Measurements from ENCODE around the gene ELMOD1.
"Not testable (repeated sequence)": the region's sequence is repeated elsewhere in the genome, so short reads cannot be mapped to it uniquely, and the experiment has no call there.

Gene ELMOD1

GRCh38 chr11:107590460-107591377 is at the start of gene ELMOD1:
ELMOD1 (plus strand) TSS chr11:107591147; CDS start chr11:107618190, 27,043 bp downstream.
- peak; percentile 24 for DNase-seq (ENCODE audit: low read depth)

DNA sequence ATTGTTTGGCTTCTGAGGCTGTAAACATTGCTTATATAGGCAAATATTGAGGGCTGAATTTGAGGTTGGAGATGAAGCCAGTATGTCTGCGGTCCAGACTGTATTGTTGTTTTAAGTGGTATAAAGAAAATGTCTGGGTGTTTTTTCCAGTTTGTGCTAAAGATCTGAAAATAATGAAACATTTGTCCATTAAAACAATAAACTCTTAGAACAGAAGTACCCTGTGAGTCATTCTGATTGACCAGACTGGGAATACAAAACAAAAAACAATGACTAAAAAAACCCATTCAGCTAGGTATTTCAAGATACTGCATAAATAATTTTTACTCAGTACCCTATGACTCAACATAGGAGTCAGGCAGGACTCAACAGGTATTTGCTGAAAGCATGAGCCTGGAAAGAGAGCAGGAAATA is 45.8 kb upstream of the ELMOD1 start:
- DNase-seq (ENCODE audit: low read depth), result no peak

GRCh38 chr11:107547961-107548360 is 43.0 kb upstream of the ELMOD1 start:
- DNase-seq (ENCODE audit: low read depth), result no peak

DNA sequence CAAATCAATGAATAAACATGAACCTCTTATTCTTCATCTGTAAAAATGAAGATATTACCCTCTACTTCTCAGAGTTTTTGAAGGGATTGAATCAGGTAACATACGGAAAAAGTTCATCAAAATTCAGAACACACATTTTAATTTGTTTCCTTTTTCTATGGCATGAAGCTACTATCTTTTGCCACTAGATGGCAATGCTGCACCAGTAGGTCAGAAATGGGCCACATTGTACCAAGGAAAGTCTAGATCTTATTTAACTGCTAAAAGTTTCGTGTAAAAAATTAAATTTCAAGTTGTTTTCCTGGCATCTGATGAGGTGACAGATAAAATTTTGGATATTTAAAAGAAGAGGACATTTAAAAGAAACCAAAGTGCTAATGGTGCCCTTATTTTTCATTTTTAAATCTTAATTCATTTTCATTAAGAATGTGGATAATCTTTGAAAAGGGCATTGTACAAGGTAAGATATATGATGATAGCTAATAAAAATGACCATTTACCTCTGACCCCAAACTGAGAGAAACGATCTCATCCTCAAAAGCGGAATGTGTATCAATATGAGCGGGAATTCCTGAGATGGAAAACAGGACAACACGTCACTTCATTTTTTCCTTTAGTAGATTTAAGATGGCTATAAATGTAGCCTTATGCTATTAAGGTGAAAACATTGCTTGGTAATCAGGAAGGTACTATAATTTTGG is 41.5 kb upstream of the ELMOD1 start:
- DNase-seq (ENCODE audit: low read depth), result no peak

- no peak for DNase-seq (ENCODE audit: low read depth)
Observed at GRCh38 chr11:107549954-107550285, 41.0 kb upstream of the ELMOD1 start.

- no peak for DNase-seq (ENCODE audit: low read depth)
Observed at GRCh38 chr11:107550304-107550703, 40.6 kb upstream of the ELMOD1 start.

DNA sequence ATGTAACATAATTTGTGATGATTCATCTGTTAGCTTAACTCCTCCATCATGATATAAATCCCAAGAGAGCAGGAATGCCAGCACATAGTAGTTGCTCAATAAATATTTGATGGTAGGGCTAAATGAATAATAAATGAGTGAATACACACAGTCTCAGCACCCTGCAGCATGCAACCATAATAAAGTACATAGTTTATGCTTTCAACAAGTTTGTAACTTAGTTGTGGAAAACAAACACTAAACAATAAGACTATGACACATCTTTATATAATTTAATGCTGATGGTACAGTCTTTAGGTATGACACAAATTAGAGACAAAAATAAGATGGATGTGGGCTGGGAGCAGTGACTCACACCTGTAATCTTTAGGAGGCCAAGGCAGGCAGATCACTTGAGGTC is 29.3 kb upstream of the ELMOD1 start:
- no peak for DNase-seq (ENCODE audit: low read depth)

GRCh38 chr11:107562647-107563208 is 28.2 kb upstream of the ELMOD1 start:
- DNase-seq (ENCODE audit: low read depth), result no peak

- no peak for DNase-seq (ENCODE audit: low read depth)
Observed at GRCh38 chr11:107563702-107564101, 27.2 kb upstream of the ELMOD1 start.

DNA sequence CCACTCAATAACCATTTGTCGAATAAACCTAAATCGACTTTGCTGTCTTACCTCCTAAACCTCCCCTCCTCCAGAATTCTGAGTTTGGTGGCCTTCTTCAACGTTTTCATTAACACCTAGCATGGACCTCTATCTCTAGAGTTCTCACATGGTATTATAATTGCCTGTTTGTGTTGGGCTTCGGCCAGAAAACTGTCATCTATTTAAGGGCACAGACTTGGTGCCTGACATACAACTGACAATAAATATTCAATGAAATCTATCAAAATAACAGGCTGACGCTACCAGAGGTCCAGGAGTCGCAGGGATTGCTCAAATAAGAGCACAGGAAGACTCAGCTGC is 26.1 kb upstream of the ELMOD1 start:
- no peak for DNase-seq (ENCODE audit: low read depth)

DNA sequence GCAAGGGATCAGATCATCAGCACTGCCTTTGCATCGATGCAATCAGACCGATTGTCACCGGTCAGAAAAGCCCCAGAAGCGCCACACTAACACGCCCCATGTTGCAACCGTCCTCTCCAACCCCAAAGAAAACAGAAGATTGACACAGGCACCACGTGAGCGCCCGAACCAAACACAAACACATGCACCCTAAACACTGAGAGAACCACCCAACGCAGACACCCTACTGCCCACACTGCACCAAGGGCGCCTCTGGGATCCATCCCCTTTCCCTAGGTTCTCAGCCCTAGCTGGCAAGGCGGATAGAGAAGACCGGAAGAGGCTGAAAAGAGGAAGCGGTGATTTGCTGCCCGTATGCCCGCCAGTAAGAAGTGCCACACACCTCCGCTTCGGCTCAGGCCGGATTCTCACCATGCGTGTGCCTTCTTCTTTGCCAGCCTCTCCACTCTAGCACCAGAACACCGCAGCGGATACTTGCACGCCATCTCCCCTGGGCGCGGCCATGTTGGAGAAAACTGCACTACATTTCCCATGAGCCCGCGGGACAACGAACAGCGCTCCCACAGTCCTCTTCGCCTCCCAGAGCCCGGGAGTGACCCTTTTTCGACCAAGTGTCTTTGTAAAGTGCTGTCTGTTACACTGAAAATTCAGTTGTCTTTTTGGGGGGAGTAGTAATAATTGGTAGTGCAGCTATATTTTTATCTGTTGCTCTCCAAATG is 25.6 kb upstream of the ELMOD1 start, which contains the start of gene ALKBH8:
ALKBH8 (minus strand) TSS at position 517 of the 719 bp plus-strand sequence. CDS start 4,842 bp downstream, outside the sequence.
- peak; percentile 70 for DNase-seq (ENCODE audit: low read depth)

- DNase-seq (ENCODE audit: low read depth), result not testable (repeated sequence)
Observed at GRCh38 chr11:107565955-107566501, 24.9 kb upstream of the ELMOD1 start.

GRCh38 chr11:107566569-107566968 is 24.4 kb upstream of the ELMOD1 start:
- DNase-seq (ENCODE audit: low read depth), result no peak

DNA sequence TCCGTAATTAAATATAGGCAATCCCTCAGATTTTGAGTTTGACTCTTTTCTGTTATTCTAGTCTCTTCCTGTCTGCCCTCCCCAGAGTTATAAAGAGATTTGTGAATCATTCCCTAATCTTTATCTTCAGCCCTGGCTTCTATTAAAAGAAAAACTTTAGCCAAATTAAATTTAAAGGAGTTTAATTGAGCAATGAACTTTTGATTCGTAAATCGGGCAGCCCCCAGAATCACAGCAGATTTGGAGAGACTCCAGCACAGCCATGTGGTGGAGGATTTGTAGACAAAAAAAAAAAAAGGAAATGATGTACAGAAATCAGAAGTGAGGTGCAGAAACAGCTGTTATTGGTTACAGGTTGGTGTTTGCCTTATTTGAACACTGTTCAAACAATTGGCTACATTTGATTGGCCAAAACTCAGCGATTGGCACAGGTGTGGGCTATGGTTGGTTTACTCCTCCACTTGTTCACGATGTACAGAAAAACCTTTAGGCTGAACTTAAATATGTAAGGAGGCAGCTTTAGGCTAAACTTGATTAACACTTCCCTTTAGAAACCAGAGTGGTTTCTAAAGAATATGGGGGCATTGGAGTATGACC is 23.1 kb upstream of the ELMOD1 start:
- DNase-seq (ENCODE audit: low read depth), result no peak

GRCh38 chr11:107570015-107570414 is 20.9 kb upstream of the ELMOD1 start:
- DNase-seq (ENCODE audit: low read depth), result no peak

GRCh38 chr11:107573438-107573837 is 17.5 kb upstream of the ELMOD1 start:
- DNase-seq (ENCODE audit: low read depth), result no peak

GRCh38 chr11:107576497-107577345 is 14.2 kb upstream of the ELMOD1 start:
- DNase-seq (ENCODE audit: low read depth), result peak; percentile 40

- DNase-seq (ENCODE audit: low read depth), result no peak
Observed at GRCh38 chr11:107577346-107577711, 13.6 kb upstream of the ELMOD1 start.

DNA sequence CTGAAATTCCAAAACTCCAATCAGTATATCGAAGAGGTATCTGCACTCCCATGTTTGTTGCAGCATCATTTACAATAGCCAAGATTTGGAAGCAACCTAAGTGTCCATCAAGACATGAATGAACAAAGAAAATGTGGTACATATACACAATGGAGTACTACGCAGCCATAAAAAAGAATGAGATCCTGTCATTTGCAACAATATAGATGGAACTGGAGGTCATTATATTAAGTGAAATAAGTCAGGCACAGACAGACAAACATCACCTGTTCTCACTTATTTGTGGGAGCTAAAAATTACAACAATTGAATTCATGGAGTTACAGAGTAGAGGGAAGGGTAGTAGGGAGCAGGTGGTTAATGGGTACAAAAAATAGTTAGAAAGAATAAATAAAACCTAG is 11.8 kb upstream of the ELMOD1 start:
- not testable (repeated sequence) for DNase-seq (ENCODE audit: low read depth)

DNA sequence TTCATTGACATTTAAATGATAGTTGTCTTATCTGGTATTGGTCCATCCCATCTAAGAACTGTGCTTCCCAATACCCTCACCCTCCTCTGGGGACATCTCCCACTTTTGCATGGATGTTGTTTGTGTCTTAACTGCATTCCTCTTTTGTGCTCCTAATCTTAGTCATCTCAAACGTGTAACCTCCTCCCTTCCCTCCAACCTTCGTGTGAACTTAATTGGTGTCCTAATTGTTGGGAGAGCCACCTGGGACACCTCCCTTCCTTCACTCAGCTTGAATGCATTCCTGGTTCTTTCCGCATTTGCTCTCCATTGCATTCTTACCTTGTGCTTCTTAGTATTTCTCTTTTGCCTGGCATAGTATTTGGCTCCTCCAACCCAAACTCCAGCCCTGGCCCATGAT is 9.8 kb upstream of the ELMOD1 start:
- DNase-seq (ENCODE audit: low read depth), result no peak
